Activated CD8-positive, alpha-beta memory T cell treated with anti-CD3 and anti-CD28 coated beads, Interleukin-2, amount 10 ng/mL, durations not matched to agents 7 days and 5 days (primary cell): Measurements from ENCODE around the gene TINAGL1. TPM values are rescaled to one million over a fixed set of nuclear protein-coding genes. Genes with fewer than 3 reads are reported as not detected.

Experiments
- ATAC-seq: fragments of 150-1000 bp; cut with Tn5 transposase; one replicate; pipeline ENCODE4 v1.10.0; 2021; ENCODE audit warnings: moderate library complexity
- CTCF ChIA-PET: fragments of 350-600 bp; sonication (Branson Sonifier 250); formaldehyde crosslinking; loops from one replicate; lab custom pipeline; 2021; ENCODE audit warnings: antibody characterized with exemption; lab: Charles Lee
- DNase-seq: peaks from one replicate; pipeline ENCODE4 v3.0.0-alpha.2; 2020
- H3K27ac Mint-ChIP-seq: one replicate; pipeline ENCODE4 v1.8.0; 2021; ENCODE audit warnings: mild to moderate bottlenecking, mixed read lengths
- H3K27me3 Mint-ChIP-seq: one replicate; pipeline ENCODE4 v1.8.0; 2021; ENCODE audit warnings: mixed read lengths
- H3K36me3 Mint-ChIP-seq: one replicate; pipeline ENCODE4 v1.8.0; 2021; ENCODE audit warnings: mild to moderate bottlenecking, mixed read lengths
- H3K4me1 Mint-ChIP-seq: one replicate; pipeline ENCODE4 v1.8.0; 2021; ENCODE audit warnings: mixed read lengths
- H3K4me3 Mint-ChIP-seq: one replicate; pipeline ENCODE4 v1.8.0; 2021; ENCODE audit warnings: mild to moderate bottlenecking, moderate library complexity, mixed read lengths
- H3K9me3 Mint-ChIP-seq: one replicate; pipeline ENCODE4 v1.8.0; 2022; ENCODE audit warnings: low read depth, mixed read lengths
- total RNA-seq, 2 experiments: library from RNA; stranded (reverse); gene quantifications; one replicate each; pipeline ENCODE4 v1.2.3, GENCODE V29; 2021

TINAGL1 gene
- total RNA-seq, 2 experiments from 2014 or later, result not detected

DNA sequence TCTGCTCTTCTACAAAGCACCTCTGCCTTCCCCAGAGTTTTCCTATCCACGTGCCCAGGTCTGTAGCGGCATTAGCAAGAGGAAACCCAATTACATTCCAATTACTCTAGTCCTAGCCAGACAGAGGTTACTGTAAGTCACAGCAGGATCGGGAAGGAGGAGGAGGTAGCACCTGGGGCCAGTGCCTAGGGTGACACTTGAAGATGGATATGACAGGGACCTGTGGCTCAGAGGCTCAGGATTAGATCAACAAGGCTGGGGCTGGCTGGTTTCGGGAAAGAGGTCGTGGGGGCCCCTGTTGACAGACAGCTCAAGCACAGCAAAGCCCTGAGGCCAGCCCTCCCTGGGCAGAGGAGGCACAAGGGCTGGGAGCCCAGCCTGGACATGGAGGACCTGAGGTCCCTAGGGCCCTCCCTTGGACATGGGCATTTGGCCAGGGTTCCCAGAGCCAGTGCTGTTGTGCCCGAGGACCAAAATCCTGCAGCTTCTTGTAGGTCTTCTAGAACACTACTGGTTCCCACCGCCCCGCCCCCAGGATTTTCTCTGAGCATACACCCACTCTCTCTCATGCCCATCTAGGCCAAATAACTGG is 38.2 kb downstream of the TINAGL1 start:
- no peaks in the 10 kb centered on the region for H3K9me3 Mint-ChIP-seq

GRCh38 chr1:31615414-31615813 is 39.1 kb downstream of the TINAGL1 start:
- H3K27ac Mint-ChIP-seq, result no peak overlapping the region
- CTCF ChIA-PET, result no interaction called here

More for the DNA sequence above, 38.2 kb downstream of the TINAGL1 start:
- H3K4me1 Mint-ChIP-seq, result peaks cover 8% of the 10 kb centered on the region
- no peaks in the 10 kb centered on the region for H3K36me3 Mint-ChIP-seq
- CTCF ChIA-PET, result interaction anchor here (1.2 kb wide), 1 partner anchor 220 kb away, joined by 3 read pairs; no protein-coding TSS in a partner anchor
- H3K27ac Mint-ChIP-seq, result no peak overlapping the region
- peaks cover 30% of the 10 kb centered on the region for H3K27me3 Mint-ChIP-seq
- ATAC-seq (no peak), DNase-seq (no peak)
- no peak overlapping the region for H3K4me3 Mint-ChIP-seq

DNA sequence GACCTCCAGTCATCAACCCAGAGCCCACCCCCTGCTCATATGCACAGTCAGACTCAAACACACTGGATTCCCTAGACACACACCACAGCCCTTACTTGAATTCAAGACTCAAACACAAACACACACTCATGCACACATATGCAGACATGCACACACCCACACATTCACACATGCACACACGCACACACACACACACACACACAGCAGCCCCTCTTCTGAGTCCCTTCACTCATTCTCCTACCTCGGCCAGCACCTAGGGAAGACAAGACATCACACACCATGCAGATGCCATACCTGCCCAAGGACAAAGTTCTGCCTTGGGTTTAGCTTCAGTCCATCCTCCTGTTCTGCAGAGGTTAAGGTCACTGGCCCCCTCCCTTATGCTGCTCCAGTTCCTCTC is 39.6 kb downstream of the TINAGL1 start:
- CTCF ChIA-PET, result interaction anchor here (1.6 kb wide), 1 partner anchor 13 kb away, joined by 4 read pairs; no protein-coding TSS in a partner anchor
- no peaks in the 10 kb centered on the region for H3K9me3 Mint-ChIP-seq
- peaks cover 10% of the 10 kb centered on the region for H3K4me1 Mint-ChIP-seq
- no peak overlapping the region for H3K4me3 Mint-ChIP-seq
- ATAC-seq, result no peak
- H3K36me3 Mint-ChIP-seq, result no peaks in the 10 kb centered on the region
- DNase-seq, result no peak
- H3K27ac Mint-ChIP-seq, result no peak overlapping the region
- peaks cover 30% of the 10 kb centered on the region for H3K27me3 Mint-ChIP-seq

More at GRCh38 chr1:31615414-31615813, 39.1 kb downstream of the TINAGL1 start:
- DNase-seq (no peak), ATAC-seq (no peak)
- Mint-ChIP-seq H3K36me3 (no peaks in the 10 kb centered on the region), H3K4me1 (peaks cover 10% of the 10 kb centered on the region), H3K9me3 (no peaks in the 10 kb centered on the region), H3K27me3 (peaks cover 30% of the 10 kb centered on the region), H3K4me3 (no peak overlapping the region)

DNA sequence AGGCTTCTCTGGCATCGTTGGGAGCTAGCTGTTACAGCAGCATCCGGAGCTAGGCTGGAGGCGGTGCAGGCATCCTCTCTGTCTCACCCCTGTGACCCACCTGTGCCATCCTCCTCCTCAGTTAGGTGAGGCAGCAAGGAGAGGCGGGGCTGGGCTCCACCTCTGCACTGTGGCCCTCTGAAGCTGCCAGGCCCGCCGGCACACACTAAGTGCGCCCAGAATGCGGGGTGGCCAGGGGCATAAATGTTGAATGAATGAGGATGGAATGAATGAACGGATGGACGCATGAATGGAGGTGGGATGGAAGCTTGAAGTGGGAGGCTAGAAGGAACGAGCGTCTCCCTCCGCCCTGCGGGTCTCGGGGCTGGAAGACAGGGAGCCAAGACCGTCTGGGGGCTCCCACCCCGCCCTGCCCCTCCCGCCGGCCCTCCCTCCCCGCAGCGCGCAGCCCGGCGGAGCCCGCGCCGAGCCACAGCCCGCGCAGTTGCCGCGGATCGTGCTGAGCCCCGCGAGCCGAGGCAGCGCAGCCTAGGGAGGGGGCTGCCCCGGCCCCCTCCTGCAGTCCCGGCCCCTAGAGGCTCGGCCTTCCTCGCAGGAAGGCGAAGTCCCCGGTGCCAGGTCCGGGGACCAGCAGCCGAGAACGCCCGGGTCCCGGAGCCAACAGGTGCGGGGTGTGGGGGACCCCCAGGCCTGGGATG is 41.1 kb downstream of the TINAGL1 start, which contains the start of gene HCRTR1:
Gene HCRTR1, plus strand, starts transcription at position 472 of the 698 bp plus-strand sequence. CDS start 1,504 bp downstream, outside the sequence.
- no peak for ATAC-seq
- no peaks in the 10 kb centered on the region for H3K9me3 Mint-ChIP-seq

GRCh38 chr1:31617916-31618746 is 41.8 kb downstream of the TINAGL1 start:
- no peak overlapping the region for H3K4me3 Mint-ChIP-seq

More for the DNA sequence above, 41.1 kb downstream of the TINAGL1 start, which contains the start of gene HCRTR1:
- no peak for DNase-seq
- Mint-ChIP-seq H3K27me3 (peaks cover 27% of the 10 kb centered on the region), H3K4me1 (peaks cover 7% of the 10 kb centered on the region), H3K4me3 (no peak within 1 kb of the TSS), H3K36me3 (no peaks in the 10 kb centered on the region), H3K27ac (no peak within 1 kb of the TSS)
- CTCF ChIA-PET, result interaction anchor here (0.6 to 2.6 kb wide), 25 partner anchors 9 to 172 kb away, joined by 3 to 19 read pairs (median 4); partner anchors contain the start of gene PEF1

DNA sequence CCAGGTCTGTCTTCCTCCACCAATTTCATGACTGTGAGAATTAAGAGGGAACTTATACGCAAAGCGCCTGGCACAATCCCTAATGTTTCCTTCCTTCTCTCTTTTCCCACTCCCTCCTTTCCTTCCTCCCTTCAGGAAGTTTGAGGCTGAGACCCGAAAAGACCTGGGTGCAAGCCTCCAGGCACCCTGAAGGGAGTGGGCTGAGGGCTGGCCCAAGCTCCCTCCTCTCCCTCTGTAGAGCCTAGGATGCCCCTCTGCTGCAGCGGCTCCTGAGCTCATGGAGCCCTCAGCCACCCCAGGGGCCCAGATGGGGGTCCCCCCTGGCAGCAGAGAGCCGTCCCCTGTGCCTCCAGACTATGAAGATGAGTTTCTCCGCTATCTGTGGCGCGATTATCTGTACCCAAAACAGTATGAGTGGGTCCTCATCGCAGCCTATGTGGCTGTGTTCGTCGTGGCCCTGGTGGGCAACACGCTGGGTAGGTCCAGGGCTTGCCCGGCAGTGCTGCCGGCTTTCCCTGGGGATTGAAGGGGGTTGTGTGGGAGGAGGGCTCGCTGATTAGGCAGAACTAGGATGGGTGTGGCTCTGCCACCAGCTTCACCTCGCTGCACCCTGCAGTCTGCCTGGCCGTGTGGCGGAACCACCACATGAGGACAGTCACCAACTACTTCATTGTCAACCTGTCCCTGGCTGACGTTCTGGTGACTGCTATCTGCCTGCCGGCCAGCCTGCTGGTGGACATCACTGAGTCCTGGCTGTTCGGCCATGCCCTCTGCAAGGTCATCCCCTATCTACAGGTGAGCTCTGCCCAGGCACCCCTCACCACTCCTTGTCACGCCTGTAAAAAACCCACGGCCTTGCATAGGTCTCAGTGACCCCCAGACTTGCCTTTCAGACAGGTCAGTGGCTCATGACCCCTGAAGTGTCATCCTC is 42.9 kb downstream of the TINAGL1 start:
- Mint-ChIP-seq H3K27ac (peak overlapping the region; percentile 12), H3K9me3 (no peaks in the 10 kb centered on the region), H3K27me3 (peaks cover 27% of the 10 kb centered on the region), H3K4me3 (no peak overlapping the region), H3K36me3 (no peaks in the 10 kb centered on the region), H3K4me1 (peaks cover 13% of the 10 kb centered on the region)
- ATAC-seq (no peak), DNase-seq (no peak)
- CTCF ChIA-PET, result interaction anchor here (1.0 to 2.6 kb wide), 18 partner anchors 8 to 170 kb away, joined by 3 to 19 read pairs (median 6); partner anchors contain the start of gene PEF1

More at GRCh38 chr1:31617916-31618746, 41.8 kb downstream of the TINAGL1 start:
- H3K9me3 Mint-ChIP-seq, result no peaks in the 10 kb centered on the region
- H3K27ac Mint-ChIP-seq, result no peak overlapping the region
- H3K4me1 Mint-ChIP-seq, result peaks cover 7% of the 10 kb centered on the region
- CTCF ChIA-PET, result interaction anchor here (0.9 to 2.6 kb wide), 24 partner anchors 9 to 171 kb away, joined by 3 to 19 read pairs (median 4); partner anchors contain the start of gene PEF1
- DNase-seq, result peak; percentile 53
- peak; percentile 72 for ATAC-seq
- H3K27me3 Mint-ChIP-seq, result peaks cover 27% of the 10 kb centered on the region
- H3K36me3 Mint-ChIP-seq, result no peaks in the 10 kb centered on the region

DNA sequence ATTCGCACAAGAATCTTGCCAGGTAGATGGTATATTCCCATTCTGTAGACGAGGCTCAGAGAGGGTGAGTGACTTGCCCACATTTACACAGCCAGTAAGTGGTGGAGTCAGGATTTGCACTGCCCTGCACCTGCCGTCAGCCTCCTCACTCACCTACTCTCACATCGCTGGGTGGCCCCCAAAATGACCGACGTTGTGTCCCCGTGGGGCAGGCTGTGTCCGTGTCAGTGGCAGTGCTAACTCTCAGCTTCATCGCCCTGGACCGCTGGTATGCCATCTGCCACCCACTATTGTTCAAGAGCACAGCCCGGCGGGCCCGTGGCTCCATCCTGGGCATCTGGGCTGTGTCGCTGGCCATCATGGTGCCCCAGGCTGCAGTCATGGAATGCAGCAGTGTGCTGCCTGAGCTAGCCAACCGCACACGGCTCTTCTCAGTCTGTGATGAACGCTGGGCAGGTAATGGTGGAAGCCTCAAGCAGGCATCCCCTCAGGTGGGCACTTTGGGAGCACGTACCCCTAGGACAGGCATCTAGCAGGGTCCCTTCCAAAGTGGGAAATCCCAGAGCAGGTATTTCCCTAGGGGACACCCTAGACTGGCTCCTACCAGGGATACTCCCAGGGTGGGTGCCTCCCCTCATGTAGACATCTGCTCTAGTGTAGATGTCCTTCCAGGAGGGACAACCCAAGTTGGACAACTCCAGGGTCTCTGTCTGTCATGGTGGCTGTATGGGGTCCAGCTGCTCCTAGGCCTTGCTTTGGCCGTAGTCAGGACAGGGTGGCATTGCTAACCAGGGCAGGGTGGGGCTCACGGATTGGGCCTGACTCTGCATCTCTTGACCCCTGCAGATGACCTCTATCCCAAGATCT is 44.5 kb downstream of the TINAGL1 start:
- CTCF ChIA-PET, result interaction anchor here (1.2 kb wide), 1 partner anchor 57 kb away, joined by 4 read pairs; no protein-coding TSS in a partner anchor
- ATAC-seq (no peak), DNase-seq (no peak)
- Mint-ChIP-seq H3K27ac (no peak overlapping the region), H3K4me1 (peaks cover 20% of the 10 kb centered on the region), H3K27me3 (peaks cover 22% of the 10 kb centered on the region), H3K4me3 (no peak overlapping the region), H3K9me3 (no peaks in the 10 kb centered on the region), H3K36me3 (no peaks in the 10 kb centered on the region)

DNA sequence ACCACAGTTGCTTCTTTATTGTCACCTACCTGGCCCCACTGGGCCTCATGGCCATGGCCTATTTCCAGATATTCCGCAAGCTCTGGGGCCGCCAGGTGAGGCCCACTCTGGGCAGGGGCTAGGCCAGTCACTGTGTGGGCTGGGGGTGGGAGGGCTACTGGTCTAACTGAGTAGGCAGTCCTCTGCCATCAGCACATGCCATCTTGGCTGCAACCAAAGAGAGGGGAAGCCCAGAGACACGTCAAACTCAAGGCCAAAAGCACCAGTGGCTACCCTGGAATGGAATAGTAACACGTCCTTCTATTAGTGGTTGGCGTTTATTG is 45.1 kb downstream of the TINAGL1 start:
- no peaks in the 10 kb centered on the region for H3K9me3 Mint-ChIP-seq
- no peak overlapping the region for H3K4me3 Mint-ChIP-seq
- H3K27me3 Mint-ChIP-seq, result peaks cover 17% of the 10 kb centered on the region
- no peak for DNase-seq
- no peak for ATAC-seq
- peaks cover 20% of the 10 kb centered on the region for H3K4me1 Mint-ChIP-seq
- CTCF ChIA-PET, result interaction anchor here (1.2 kb wide), 1 partner anchor 58 kb away, joined by 4 read pairs; no protein-coding TSS in a partner anchor
- no peak overlapping the region for H3K27ac Mint-ChIP-seq
- no peaks in the 10 kb centered on the region for H3K36me3 Mint-ChIP-seq

GRCh38 chr1:31621847-31622730 is 45.8 kb downstream of the TINAGL1 start:
- no peak for ATAC-seq
- no peak for DNase-seq
- peaks cover 20% of the 10 kb centered on the region for H3K4me1 Mint-ChIP-seq
- no peaks in the 10 kb centered on the region for H3K9me3 Mint-ChIP-seq
- H3K27ac Mint-ChIP-seq, result no peak overlapping the region
- CTCF ChIA-PET, result interaction anchor here (1.2 kb wide), 1 partner anchor 58 kb away, joined by 4 read pairs; no protein-coding TSS in a partner anchor
- no peaks in the 10 kb centered on the region for H3K36me3 Mint-ChIP-seq
- no peak overlapping the region for H3K4me3 Mint-ChIP-seq
- peaks cover 11% of the 10 kb centered on the region for H3K27me3 Mint-ChIP-seq

DNA sequence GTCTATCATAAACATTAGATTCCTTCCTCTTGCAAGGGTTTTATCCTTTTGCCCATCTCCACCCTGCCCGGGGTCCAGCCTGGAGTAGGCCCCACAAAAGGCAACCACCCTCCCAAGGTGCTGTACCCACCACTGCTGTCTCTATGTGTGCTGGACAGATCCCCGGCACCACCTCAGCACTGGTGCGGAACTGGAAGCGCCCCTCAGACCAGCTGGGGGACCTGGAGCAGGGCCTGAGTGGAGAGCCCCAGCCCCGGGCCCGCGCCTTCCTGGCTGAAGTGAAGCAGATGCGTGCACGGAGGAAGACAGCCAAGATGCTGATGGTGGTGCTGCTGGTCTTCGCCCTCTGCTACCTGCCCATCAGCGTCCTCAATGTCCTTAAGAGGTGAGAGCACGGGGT is 47.0 kb downstream of the TINAGL1 start:
- H3K27ac Mint-ChIP-seq, result no peak overlapping the region
- no peaks in the 10 kb centered on the region for H3K9me3 Mint-ChIP-seq
- H3K36me3 Mint-ChIP-seq, result no peaks in the 10 kb centered on the region

GRCh38 chr1:31624309-31624708 is 48.0 kb downstream of the TINAGL1 start:
- Mint-ChIP-seq H3K27me3 (no peaks in the 10 kb centered on the region), H3K4me3 (no peak overlapping the region), H3K36me3 (peaks cover 1% of the 10 kb centered on the region), H3K4me1 (peaks cover 18% of the 10 kb centered on the region), H3K27ac (peak overlapping the region; percentile 53), H3K9me3 (no peaks in the 10 kb centered on the region)
- ATAC-seq, result peak; percentile 43
- CTCF ChIA-PET, result no interaction called here
- DNase-seq, result no peak

More for the DNA sequence above, 47.0 kb downstream of the TINAGL1 start:
- ATAC-seq, result no peak
- no peak overlapping the region for H3K4me3 Mint-ChIP-seq
- CTCF ChIA-PET, result no interaction called here
- DNase-seq, result no peak
- H3K4me1 Mint-ChIP-seq, result peaks cover 18% of the 10 kb centered on the region
- peaks cover 6% of the 10 kb centered on the region for H3K27me3 Mint-ChIP-seq
